K562 (cell line): ENCODE measurements around the gene TENT4B. TPM values are rescaled to one million over a fixed set of nuclear protein-coding genes. Genes with fewer than 3 reads are reported as not detected.

Experiments used
- CBX3 ChIP-seq, 2 experiments: IDR thresholded peaks; 1 replicate in 1 of 2; 2 replicates in 1 of 2; pipeline ENCODE4 v1.6.1; 2012; ENCODE audit warnings: inconsistent platforms in 2 of 2, low read length in 2 of 2, borderline replicate concordance in 1 of 2, control low read depth in 1 of 2
- CTBP1 ChIP-seq: fragments of 450-650 bp; IDR thresholded peaks from 2 replicates; pipeline ENCODE4 v1.6.1; 2016; ENCODE audit warnings: borderline replicate concordance
- HDAC2 ChIP-seq: fragments of 450-650 bp; IDR thresholded peaks from 2 replicates; pipeline ENCODE4 v1.6.1; 2016; ENCODE audit warnings: mild to moderate bottlenecking
- KLF13 ChIP-seq: fragments of 450-650 bp; IDR thresholded peaks from 2 replicates; pipeline ENCODE4 v1.6.1; 2016; ENCODE audit warnings: missing genetic modification characterization, low read depth, mild to moderate bottlenecking, missing compliant biosample characterization, moderate library complexity, borderline replicate concordance
- MAFK ChIP-seq: IDR thresholded peaks from 2 replicates; pipeline ENCODE4 v1.6.1; 2011; ENCODE audit warnings: low read length, improper control_type of control experiment
- MYC ChIP-seq, 2 experiments: fragments of 250-450 bp in 1 of 2; sonication (Bioruptor Pico) in 1 of 2; IDR thresholded peaks; 2 replicates each; pipeline versions ENCODE4 v1.5.1 to v1.6.1; 2012 to 2021; ENCODE audit warnings: low read depth in 2 of 2, borderline replicate concordance in 1 of 2, improper control_type of control experiment in 1 of 2, low read length in 1 of 2, mild to moderate bottlenecking in 1 of 2, moderate library complexity in 1 of 2
- NCOA6 ChIP-seq: fragments of 450-650 bp; IDR thresholded peaks from 2 replicates; pipeline ENCODE4 v1.6.1; 2017; ENCODE audit warnings: mild to moderate bottlenecking
- PML ChIP-seq: IDR thresholded peaks from 2 replicates; pipeline ENCODE4 v1.6.1; 2012; ENCODE audit warnings: low read length, inconsistent platforms
- RBM25 ChIP-seq: fragments of 200-400 bp; formaldehyde crosslinking; IDR thresholded peaks from 2 replicates; pipeline ENCODE4 v1.6.1; 2018; ENCODE audit warnings: low read length, low read depth, moderate library complexity; ENCODE audit not compliant: severe bottlenecking
- SMARCA4 ChIP-seq: fragments of 450-650 bp; IDR thresholded peaks from 2 replicates; pipeline ENCODE4 v1.6.1; 2016
- TARDBP ChIP-seq: fragments of 450-650 bp; IDR thresholded peaks from 2 replicates; pipeline ENCODE4 v1.6.1; 2016
- ZNF133 ChIP-seq: fragments of 250-450 bp; sonication (Bioruptor Pico); IDR thresholded peaks from 2 replicates; pipeline ENCODE4 v1.4.0; 2020; ENCODE audit warnings: mild to moderate bottlenecking
- ZNF212 ChIP-seq: fragments of 450-650 bp; formaldehyde crosslinking; IDR thresholded peaks from 2 replicates; pipeline ENCODE4 v1.4.0; 2020; ENCODE audit warnings: mild to moderate bottlenecking
- ZNF311 ChIP-seq: fragments of 250-450 bp; sonication (Bioruptor Pico); IDR thresholded peaks from 2 replicates; pipeline ENCODE4 v1.4.0; 2020; ENCODE audit warnings: mild to moderate bottlenecking, moderate library complexity
- polyA plus RNA-seq, 8 experiments: library from polyadenylated mRNA; depleted of rRNA in 4 of 8; stranded (reverse) in 5 of 8; unstranded in 3 of 8; fragments of >200 nt; fragmentation: Nextera tagmentation in 2 of 8; fragmentation: Illumina TruSeq in 1 of 8; extraction: Ambion mirVana in 2 of 8; extraction: Trizol in 1 of 8; gene quantifications; 2 replicates each; pipeline versions ENCODE4 v1.2.1 to v1.2.3, GENCODE V29; 2011 to 2014; ENCODE audit warnings: inconsistent platforms in 1 of 8, missing spikeins in 1 of 8
- total RNA-seq, 7 experiments: library from RNA; depleted of rRNA in 6 of 7; stranded (reverse); fragments of >200 nt in 6 of 7; fragmentation: Illumina TruSeq in 2 of 7; extraction: Trizol in 2 of 7; gene quantifications; 2 replicates each; pipeline versions ENCODE4 v1.2.1 to v1.2.3, GENCODE V29; 2011 to 2021; ENCODE audit warnings: low replicate concordance in 1 of 7
- TF ChIP-seq, protein P1 (sequence below), 2 experiments: fragments of 450-650 bp; IDR thresholded peaks; 2 replicates each; pipeline ENCODE4 v1.6.1; 2016; ENCODE audit warnings: mild to moderate bottlenecking in 2 of 2, borderline replicate concordance in 1 of 2, low read depth in 1 of 2, moderate library complexity in 1 of 2
- TF ChIP-seq, protein P2 (sequence below), 2 experiments: IDR thresholded peaks in 1 of 2; conservative IDR thresholded peaks in 1 of 2; 2 replicates each; pipeline ENCODE4 v1.6.1; 2016; ENCODE audit warnings: low read depth in 2 of 2, mild to moderate bottlenecking in 1 of 2, missing compliant biosample characterization in 1 of 2, missing genetic modification characterization in 1 of 2, moderate library complexity in 1 of 2

The TENT4B gene
- total and polyA plus RNA-seq, 9 of the 15 experiments (the other 6 are each of a cell fraction or from before 2014, with no cell fraction given): 5.2 to 8.4 (median 7.0) TPM

DNA sequence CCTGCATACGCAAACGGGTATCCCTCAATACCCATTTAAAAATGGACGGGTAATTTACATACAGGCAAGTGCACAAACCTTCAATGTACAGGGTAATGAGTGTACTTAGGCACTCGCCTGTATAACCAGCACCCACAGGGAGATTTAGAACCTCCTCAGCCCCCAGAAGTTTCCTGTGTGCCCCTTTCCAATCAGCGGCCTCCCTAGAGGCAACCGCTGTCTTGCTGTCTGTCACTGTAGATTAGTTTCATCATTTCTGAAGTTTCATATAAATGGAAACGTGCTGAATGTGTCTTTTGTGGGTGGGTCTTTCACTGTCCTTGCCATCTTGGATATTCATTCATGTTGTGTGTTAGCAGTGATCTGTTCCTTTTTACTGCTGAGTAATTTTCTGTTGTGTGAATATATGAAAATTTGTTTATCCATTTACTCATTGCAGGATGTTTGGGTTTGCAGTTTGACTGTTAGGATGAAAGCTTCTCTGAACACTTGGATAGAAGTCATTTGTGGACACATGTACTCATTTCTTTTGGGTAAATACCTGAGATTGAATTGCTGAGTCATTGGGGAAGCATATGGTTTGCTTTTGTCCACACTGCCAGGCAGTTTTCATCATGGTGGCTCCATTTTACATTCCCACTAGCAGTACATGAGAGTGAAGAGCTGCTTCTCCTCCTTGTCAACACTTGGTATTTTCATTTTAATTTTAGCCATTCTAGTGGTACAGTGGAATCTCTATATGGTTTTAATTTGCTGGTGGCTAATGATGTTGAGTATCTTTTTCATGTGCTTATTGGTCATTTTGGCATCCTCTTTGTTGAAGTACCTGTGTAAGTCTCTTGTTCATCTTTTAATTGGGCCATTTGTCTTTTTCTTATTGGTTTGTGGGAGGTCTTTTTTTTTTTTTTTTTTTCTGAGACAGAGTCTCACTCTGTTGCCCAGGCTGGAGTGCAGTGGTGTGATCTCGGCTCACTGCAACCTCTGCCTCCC is 111.1 kb downstream of the TENT4B start (continued):
- TF ChIP-seq, protein P1, sequence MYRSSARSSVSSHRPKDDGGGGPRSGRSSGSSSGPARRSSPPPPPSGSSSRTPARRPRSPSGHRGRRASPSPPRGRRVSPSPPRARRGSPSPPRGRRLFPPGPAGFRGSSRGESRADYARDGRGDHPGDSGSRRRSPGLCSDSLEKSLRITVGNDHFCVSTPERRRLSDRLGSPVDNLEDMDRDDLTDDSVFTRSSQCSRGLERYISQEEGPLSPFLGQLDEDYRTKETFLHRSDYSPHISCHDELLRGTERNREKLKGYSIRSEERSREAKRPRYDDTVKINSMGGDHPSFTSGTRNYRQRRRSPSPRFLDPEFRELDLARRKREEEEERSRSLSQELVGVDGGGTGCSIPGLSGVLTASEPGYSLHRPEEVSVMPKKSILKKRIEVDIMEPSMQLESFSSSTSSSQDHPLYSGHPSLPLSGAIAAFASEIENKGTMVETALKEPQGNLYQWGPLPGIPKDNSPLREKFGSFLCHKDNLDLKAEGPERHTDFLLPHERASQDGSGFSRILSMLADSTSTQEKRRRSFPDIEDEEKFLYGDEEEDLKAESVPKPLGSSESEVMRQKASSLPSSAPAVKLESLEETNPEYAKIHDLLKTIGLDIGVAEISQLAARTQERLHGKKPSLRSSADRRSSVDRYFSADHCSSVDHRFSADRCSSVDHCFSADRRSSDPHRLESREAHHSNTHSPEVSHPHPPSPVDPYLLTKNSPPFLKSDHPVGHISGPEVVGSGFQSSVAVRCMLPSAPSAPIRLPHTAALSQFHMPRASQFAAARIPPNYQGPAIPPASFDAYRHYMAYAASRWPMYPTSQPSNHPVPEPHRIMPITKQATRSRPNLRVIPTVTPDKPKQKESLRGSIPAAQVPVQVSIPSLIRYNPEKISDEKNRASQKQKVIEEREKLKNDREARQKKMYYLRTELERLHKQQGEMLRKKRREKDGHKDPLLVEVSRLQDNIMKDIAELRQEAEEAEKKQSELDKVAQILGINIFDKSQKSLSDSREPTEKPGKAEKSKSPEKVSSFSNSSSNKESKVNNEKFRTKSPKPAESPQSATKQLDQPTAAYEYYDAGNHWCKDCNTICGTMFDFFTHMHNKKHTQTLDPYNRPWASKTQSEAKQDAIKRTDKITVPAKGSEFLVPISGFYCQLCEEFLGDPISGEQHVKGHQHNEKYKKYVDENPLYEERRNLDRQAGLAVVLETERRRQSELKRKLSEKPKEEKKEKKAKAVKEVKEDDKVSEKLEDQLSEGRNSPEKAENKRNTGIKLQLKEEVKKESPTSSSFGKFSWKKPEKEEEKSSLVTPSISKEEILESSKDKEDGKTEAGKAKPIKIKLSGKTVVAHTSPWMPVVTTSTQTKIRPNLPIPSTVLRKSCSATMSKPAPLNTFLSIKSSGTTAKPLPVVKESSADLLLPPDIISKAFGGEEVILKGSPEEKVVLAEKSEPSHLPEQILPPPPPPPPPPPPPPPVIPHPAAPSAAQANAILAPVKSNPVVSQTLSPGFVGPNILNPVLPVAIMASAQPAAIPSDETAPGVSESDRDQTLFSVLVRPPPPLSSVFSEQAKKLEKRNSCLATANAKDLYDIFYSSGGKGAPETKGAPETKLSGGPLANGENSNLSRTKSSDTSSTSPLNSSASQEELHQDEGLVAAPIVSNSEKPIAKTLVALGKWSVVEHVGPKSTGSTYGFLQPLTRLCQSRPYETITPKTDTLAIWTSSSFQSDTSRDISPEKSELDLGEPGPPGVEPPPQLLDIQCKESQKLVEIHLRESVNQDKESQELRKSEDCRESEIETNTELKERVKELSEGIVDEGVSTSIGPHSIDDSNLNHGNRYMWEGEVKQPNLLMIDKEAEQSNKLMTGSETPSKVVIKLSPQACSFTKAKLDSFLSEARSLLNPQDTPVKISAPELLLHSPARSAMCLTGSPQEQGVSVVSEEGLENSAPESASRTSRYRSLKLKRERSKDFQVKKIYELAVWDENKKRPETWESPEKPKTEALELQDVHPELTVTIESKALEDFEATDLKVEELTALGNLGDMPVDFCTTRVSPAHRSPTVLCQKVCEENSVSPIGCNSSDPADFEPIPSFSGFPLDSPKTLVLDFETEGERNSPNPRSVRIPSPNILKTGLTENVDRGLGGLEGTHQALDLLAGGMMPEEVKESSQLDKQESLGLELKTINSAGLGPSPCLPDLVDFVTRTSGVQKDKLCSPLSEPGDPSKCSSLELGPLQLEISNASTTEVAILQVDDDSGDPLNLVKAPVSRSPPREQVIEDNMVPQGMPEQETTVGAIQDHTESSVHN (IDR thresholded peaks at IDR 0.05; ENCODE audit: borderline replicate concordance in 1 of 2, low read depth in 1 of 2): no peak
- peak; percentile 90 for TF ChIP-seq RBM25
- TF ChIP-seq NCOA6: no peak
- TF ChIP-seq KLF13 (tag): no peak
- TF ChIP-seq SMARCA4: peak; percentile 53
- no peak for TF ChIP-seq TARDBP
- peak; percentile 85 for TF ChIP-seq MAFK
- no peak for TF ChIP-seq ZNF133
- TF ChIP-seq CTBP1: no peak
- TF ChIP-seq, protein P2, sequence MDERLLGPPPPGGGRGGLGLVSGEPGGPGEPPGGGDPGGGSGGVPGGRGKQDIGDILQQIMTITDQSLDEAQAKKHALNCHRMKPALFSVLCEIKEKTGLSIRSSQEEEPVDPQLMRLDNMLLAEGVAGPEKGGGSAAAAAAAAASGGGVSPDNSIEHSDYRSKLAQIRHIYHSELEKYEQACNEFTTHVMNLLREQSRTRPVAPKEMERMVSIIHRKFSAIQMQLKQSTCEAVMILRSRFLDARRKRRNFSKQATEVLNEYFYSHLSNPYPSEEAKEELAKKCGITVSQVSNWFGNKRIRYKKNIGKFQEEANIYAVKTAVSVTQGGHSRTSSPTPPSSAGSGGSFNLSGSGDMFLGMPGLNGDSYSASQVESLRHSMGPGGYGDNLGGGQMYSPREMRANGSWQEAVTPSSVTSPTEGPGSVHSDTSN (CRISPR knock-in tag; IDR thresholded peaks at IDR 0.05; ENCODE audit: low read depth): no peak
- TF ChIP-seq, protein P2 (tag; conservative IDR thresholded peaks at IDR 0.05; ENCODE audit: low read depth): no peak
- TF ChIP-seq MYC (IDR thresholded peaks at IDR 0.05; ENCODE audit: low read depth, low read length): peak; percentile 55; the same call in 1 of the 2 replicates
- TF ChIP-seq MYC (CRISPR knock-in tag; IDR thresholded peaks at IDR 0.05; ENCODE audit: borderline replicate concordance, low read depth): no peak
- TF ChIP-seq CBX3 (IDR thresholded peaks at IDR 0.05; ENCODE audit: borderline replicate concordance in 1 of 2, low read length in 2 of 2): peak in 1 of 2 experiments; percentile 47; a peak in 1 of 3 replicates
- no peak; the same call in 1 of the 2 replicates for TF ChIP-seq ZNF311 (CRISPR knock-in tag)
- no peak for TF ChIP-seq PML
- no peak for TF ChIP-seq ZNF212 (CRISPR knock-in tag)
- peak; percentile 40; the same call in 1 of the 2 replicates for TF ChIP-seq HDAC2
